PC-3 (cell line): ENCODE measurements around the gene COL27A1. TPM values are rescaled to one million over a fixed set of nuclear protein-coding genes. Genes with fewer than 3 reads are reported as not detected.

Experiments
- ATAC-seq: fragments of 200-7000 bp; cut with Tn5 transposase; 2 replicates; pipeline ENCODE4 v1.9.1; 2020; ENCODE audit warnings: mild to moderate bottlenecking, moderate library complexity
- BruUV-seq: library from RNA; stranded (reverse); fragments of 400-500 nt; replicated peaks from 2 replicates; lab custom pipeline; 2021; lab: Mats Ljungman, UMichigan
- CTCF ChIA-PET: fragments of 300-600 bp; sonication (Branson Sonifier 250); formaldehyde crosslinking; loops from one replicate; lab custom pipeline; 2022; ENCODE audit warnings: antibody characterized with exemption; lab: Charles Lee
- POLR2A ChIA-PET: fragments of 300-600 bp; sonication (Branson Sonifier 250); formaldehyde crosslinking; loops from one replicate; lab custom pipeline; 2022; ENCODE audit warnings: antibody characterized with exemption; ENCODE audit not compliant: unreplicated experiment; lab: Charles Lee
- DNase-seq: peaks from one replicate; pipeline ENCODE4 v3.0.0-alpha.2; 2015
- H2AFZ ChIP-seq: fragments of 300-600 bp; sonication (generic); 2 replicates; pipeline ENCODE4 v1.6.0; 2016; ENCODE audit warnings: antibody characterized with exemption, low read length
- H3F3A ChIP-seq: fragments of 300-600 bp; sonication (generic); one replicate; pipeline ENCODE4 v1.6.0; 2017; ENCODE audit warnings: antibody characterized with exemption, low read length, control low read depth, mild to moderate bottlenecking; ENCODE audit not compliant: unreplicated experiment
- H3K27ac ChIP-seq: fragments of 300-600 bp; sonication (generic); 2 replicates; pipeline ENCODE4 v1.5.1; 2016; ENCODE audit warnings: mild to moderate bottlenecking, low read length
- H3K27me3 ChIP-seq: fragments of 300-600 bp; sonication (generic); 2 replicates; pipeline ENCODE4 v1.6.1; 2016; ENCODE audit warnings: low read length, mixed read lengths
- H3K36me3 ChIP-seq: fragments of 300-600 bp; sonication (generic); 2 replicates; pipeline ENCODE4 v1.6.1; 2016; ENCODE audit warnings: low read depth, mixed run types, low read length, mixed read lengths
- H3K4me1 ChIP-seq: fragments of 300-600 bp; sonication (generic); 2 replicates; pipeline ENCODE4 v1.5.1; 2016; ENCODE audit warnings: low read length; ENCODE audit not compliant: insufficient read depth
- H3K4me2 ChIP-seq: fragments of 300-600 bp; sonication (generic); 2 replicates; pipeline ENCODE4 v1.6.0; 2016; ENCODE audit warnings: low read length
- H3K4me3 ChIP-seq: fragments of 300-600 bp; sonication (generic); 2 replicates; pipeline ENCODE4 v1.5.1; 2016; ENCODE audit warnings: mild to moderate bottlenecking, low read length, mixed read lengths
- H3K79me2 ChIP-seq: fragments of 300-600 bp; sonication (generic); 2 replicates; pipeline ENCODE4 v1.6.1; 2017; ENCODE audit warnings: low read length, mixed read lengths
- H3K9ac ChIP-seq: fragments of 300-600 bp; sonication (generic); 2 replicates; pipeline ENCODE4 v1.6.0; 2016; ENCODE audit warnings: mild to moderate bottlenecking, low read length
- H3K9me2 ChIP-seq: fragments of 300-600 bp; sonication (generic); replicated peaks from 2 replicates; pipeline ENCODE4 v1.6.1; 2016; ENCODE audit warnings: mixed run types, low read length, mixed read lengths
- H3K9me3 ChIP-seq: fragments of 300-600 bp; sonication (generic); 2 replicates; pipeline ENCODE4 v1.6.1; 2016; ENCODE audit warnings: low read length, mixed read lengths
- H4K20me1 ChIP-seq: fragments of 300-600 bp; sonication (generic); 2 replicates; pipeline ENCODE4 v1.6.1; 2016; ENCODE audit warnings: low read length, mixed read lengths
- EZH2 ChIP-seq: fragments of 300-600 bp; sonication (generic); IDR thresholded peaks from one replicate; pipeline ENCODE4 v1.6.1; 2017; ENCODE audit warnings: antibody characterized with exemption, mild to moderate bottlenecking, low read length; ENCODE audit not compliant: unreplicated experiment
- EZH2phosphoT487 ChIP-seq: fragments of 300-600 bp; sonication (generic); IDR thresholded peaks from 2 replicates; pipeline ENCODE4 v1.6.1; 2018; ENCODE audit warnings: mild to moderate bottlenecking, antibody characterized with exemption, low read length, borderline replicate concordance
- intact Hi-C: fragments of 100-400 bp; cut with micrococcal nuclease; formaldehyde crosslinking; loops from 2 replicates; pipeline ENCODE4 v1.9.0; 2023
- total RNA-seq: library from RNA; depleted of rRNA; stranded (reverse); fragments of >200 nt; gene quantifications from 2 replicates; pipeline ENCODE4 v1.2.3, GENCODE V29; 2014
- TF ChIP-seq, protein P1 (sequence below): fragments of 300-600 bp; sonication (generic); conservative IDR thresholded peaks from 2 replicates; pipeline ENCODE4 v1.5.1; 2017; ENCODE audit warnings: antibody characterized with exemption, low read depth, mild to moderate bottlenecking, low read length

Gene COL27A1
- total RNA-seq, 1 experiment from 2014 or later = 4.3 TPM

DNA sequence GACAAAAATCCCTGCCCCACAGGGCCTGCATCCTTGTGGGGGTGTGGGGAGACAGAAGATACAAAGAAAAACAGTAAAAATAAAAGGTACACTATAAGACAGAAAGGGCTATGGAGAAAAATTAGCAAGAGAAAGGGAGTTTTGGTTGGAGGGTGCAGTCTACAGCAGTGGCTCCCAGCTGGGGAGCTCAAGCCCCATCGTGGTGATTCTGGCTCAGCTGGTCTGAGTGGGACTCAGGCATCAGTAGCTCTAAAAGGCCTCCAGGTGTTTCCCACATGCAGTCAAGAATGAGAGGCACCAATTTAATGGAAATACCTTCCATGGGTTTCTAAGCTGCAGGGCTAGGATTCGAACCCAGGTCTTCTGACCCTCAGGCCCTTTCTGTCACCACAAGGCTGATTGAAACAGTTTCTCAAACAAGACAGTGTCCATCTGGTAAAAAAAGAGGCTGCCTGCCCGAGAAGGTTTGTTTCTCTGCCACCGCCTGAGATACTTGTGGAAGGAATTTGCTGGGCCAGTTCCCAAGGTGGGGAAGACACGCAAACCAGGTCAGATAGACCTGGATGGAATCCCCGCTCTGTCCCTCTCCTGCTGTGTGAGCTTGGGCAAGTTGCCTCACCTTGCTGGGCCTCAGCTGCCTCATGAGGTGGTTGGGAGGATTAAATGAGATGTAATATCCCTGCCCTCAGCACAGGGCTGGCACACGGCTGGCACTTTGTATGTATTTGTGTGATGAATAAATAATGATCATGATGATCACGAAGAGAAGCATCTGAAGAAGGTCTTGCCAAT lies 43.1 kb downstream of the COL27A1 start:
- ATAC-seq = no peak
- CTCF ChIA-PET = interaction anchor here (0.5 kb wide), 1 partner anchor 96 kb away, joined by 7 read pairs; no protein-coding TSS in a partner anchor
- no TSS peak for BruUV-seq

DNA sequence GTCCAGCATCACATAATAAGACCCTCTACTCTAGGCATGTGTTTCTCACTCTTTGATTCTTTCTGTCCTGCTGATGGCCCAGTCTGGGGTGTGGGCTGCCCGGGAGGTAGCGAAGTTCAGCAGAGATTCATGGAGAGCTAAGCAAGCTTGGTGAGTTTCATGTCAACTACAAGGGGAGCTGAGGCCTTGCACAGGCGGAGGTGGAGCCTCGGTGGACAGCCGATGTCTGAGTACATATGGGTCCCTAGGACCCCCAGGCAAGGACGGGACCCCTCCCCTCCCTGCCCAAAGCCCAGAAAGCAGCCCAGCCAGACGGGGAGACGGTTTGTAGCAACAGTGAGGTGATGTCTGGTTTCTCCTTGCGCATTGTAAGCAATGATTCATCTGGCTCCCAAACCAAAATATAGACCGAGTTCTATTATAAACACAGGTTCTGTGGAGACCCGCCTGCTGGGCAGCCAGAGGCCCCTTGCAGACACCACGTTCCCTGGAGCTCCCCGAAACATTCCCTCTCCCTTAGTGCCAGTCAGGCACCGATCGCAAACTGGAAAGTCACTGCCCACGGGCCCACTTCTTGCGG lies 45.5 kb downstream of the COL27A1 start:
- POLR2A ChIA-PET = no interaction called here
- H3K79me2 ChIP-seq = no peaks in the 10 kb centered on the region
- BruUV-seq = no TSS peak

More for the DNA sequence above, 43.1 kb downstream of the COL27A1 start:
- intact Hi-C loops = no loop called here
- Histone ChIP-seq H3K4me1 (no peaks in the 10 kb centered on the region), H3K79me2 (no peaks in the 10 kb centered on the region), H3K9me2 (no peaks in the 10 kb centered on the region), H3K27ac (no peak overlapping the region), H3K27me3 (no peaks in the 10 kb centered on the region), H3K4me2 (no peak overlapping the region), H3K9ac (no peak overlapping the region), H3K9me3 (no peaks in the 10 kb centered on the region), H4K20me1 (no peaks in the 10 kb centered on the region), H3K4me3 (no peak overlapping the region), H3K36me3 (no peaks in the 10 kb centered on the region), H3F3A (no peaks in the 10 kb centered on the region), H2AFZ (no peak overlapping the region)
- DNase-seq = no peak
- POLR2A ChIA-PET = interaction anchor here (0.7 kb wide), 1 partner anchor 35 kb away, joined by 3 read pairs; no protein-coding TSS in a partner anchor
- TF ChIP-seq EZH2 (no peak), EZH2phosphoT487 (no peak)

GRCh38 chr9:114202396-114202795 lies 47.1 kb downstream of the COL27A1 start:
- Histone ChIP-seq H3K79me2 (no peaks in the 10 kb centered on the region), H2AFZ (no peak overlapping the region), H3K4me1 (no peaks in the 10 kb centered on the region), H3K27me3 (no peaks in the 10 kb centered on the region), H3K4me2 (no peak overlapping the region), H3K9me2 (no peaks in the 10 kb centered on the region), H3K9me3 (no peaks in the 10 kb centered on the region), H3K9ac (no peak overlapping the region), H3K36me3 (no peaks in the 10 kb centered on the region), H3K4me3 (no peak overlapping the region), H4K20me1 (no peaks in the 10 kb centered on the region), H3F3A (no peaks in the 10 kb centered on the region), H3K27ac (no peak overlapping the region)
- BruUV-seq = no TSS peak
- ATAC-seq (no peak), DNase-seq (no peak)
- TF ChIP-seq, protein P1, sequence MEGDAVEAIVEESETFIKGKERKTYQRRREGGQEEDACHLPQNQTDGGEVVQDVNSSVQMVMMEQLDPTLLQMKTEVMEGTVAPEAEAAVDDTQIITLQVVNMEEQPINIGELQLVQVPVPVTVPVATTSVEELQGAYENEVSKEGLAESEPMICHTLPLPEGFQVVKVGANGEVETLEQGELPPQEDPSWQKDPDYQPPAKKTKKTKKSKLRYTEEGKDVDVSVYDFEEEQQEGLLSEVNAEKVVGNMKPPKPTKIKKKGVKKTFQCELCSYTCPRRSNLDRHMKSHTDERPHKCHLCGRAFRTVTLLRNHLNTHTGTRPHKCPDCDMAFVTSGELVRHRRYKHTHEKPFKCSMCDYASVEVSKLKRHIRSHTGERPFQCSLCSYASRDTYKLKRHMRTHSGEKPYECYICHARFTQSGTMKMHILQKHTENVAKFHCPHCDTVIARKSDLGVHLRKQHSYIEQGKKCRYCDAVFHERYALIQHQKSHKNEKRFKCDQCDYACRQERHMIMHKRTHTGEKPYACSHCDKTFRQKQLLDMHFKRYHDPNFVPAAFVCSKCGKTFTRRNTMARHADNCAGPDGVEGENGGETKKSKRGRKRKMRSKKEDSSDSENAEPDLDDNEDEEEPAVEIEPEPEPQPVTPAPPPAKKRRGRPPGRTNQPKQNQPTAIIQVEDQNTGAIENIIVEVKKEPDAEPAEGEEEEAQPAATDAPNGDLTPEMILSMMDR = no peak
- no peak for TF ChIP-seq EZH2
- TF ChIP-seq EZH2phosphoT487 = no peak
- intact Hi-C loops = no loop called here
- POLR2A ChIA-PET = no interaction called here
- CTCF ChIA-PET = no interaction called here

More for the DNA sequence above, 45.5 kb downstream of the COL27A1 start:
- intact Hi-C loops = no loop called here
- Histone ChIP-seq H3K9ac (no peak overlapping the region), H3K36me3 (no peaks in the 10 kb centered on the region), H3K4me2 (no peak overlapping the region), H4K20me1 (no peaks in the 10 kb centered on the region), H3F3A (no peaks in the 10 kb centered on the region), H3K4me1 (no peaks in the 10 kb centered on the region), H3K9me2 (no peaks in the 10 kb centered on the region), H3K4me3 (no peak overlapping the region), H3K27me3 (no peaks in the 10 kb centered on the region), H2AFZ (no peak overlapping the region), H3K9me3 (no peaks in the 10 kb centered on the region), H3K27ac (no peak overlapping the region)
- ATAC-seq = no peak
- CTCF ChIA-PET = no interaction called here
- DNase-seq = no peak
- TF ChIP-seq EZH2 = no peak
- TF ChIP-seq, protein P1 = no peak
- TF ChIP-seq EZH2phosphoT487 = no peak
